ENCODE data around the gene PAPPA2.

PAPPA2 gene

GRCh38 chr1:176847052-176847451 lies 384.1 kb downstream of the PAPPA2 start:
- DNase-seq (ENCODE audit: extremely low read depth, low read depth) = no peak
- no peak for TF ChIP-seq CTCF (IDR thresholded peaks at IDR 0.05; ENCODE audit: low read depth, low read length, missing control alignments)
- H3K4me3 ChIP-seq (replicated peaks; ENCODE audit: low read depth, low read length) = no peak overlapping the region

- no peak for TF ChIP-seq CTCF (IDR thresholded peaks at IDR 0.05; ENCODE audit: low read depth, low read length, missing control alignments)
- no peak for DNase-seq (ENCODE audit: extremely low read depth, low read depth)
- H3K4me3 ChIP-seq (replicated peaks; ENCODE audit: low read depth, low read length) = no peak overlapping the region
These were observed 386.3 kb downstream of the PAPPA2 start for GRCh38 chr1:176849281-176849680.

GRCh38 chr1:176850871-176851270 lies 387.9 kb downstream of the PAPPA2 start:
- H3K4me3 ChIP-seq (replicated peaks; ENCODE audit: low read depth, low read length) = no peak overlapping the region
- DNase-seq (ENCODE audit: extremely low read depth, low read depth) = no peak
- no peak for TF ChIP-seq CTCF (IDR thresholded peaks at IDR 0.05; ENCODE audit: low read depth, low read length, missing control alignments)

DNA sequence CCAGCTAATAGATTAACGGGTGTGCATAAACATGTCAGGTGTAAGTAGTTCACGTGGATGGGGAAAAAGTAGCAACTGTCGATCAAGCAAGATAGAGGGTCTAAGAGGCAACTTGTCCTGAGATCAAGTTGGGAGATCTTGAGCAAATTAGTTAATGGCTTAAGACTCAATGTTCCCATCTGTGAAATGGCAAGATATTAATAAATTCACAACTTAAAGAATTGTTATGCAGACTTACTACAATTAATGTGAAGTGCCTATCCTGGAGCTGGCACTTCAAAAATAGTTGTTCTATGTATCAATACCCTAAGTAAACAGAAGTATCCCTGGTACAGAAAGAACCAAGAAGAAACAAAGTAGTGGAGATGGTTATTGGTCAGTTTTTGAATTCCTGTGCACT lies 389.1 kb downstream of the PAPPA2 start:
- no peak for DNase-seq (ENCODE audit: extremely low read depth, low read depth)
- TF ChIP-seq CTCF (IDR thresholded peaks at IDR 0.05; ENCODE audit: low read depth, low read length, missing control alignments) = no peak
- no peak overlapping the region for H3K4me3 ChIP-seq (replicated peaks; ENCODE audit: low read depth, low read length)

- no peak overlapping the region for H3K4me3 ChIP-seq (replicated peaks; ENCODE audit: low read depth, low read length)
- no peak for DNase-seq (ENCODE audit: extremely low read depth, low read depth)
- TF ChIP-seq CTCF (IDR thresholded peaks at IDR 0.05; ENCODE audit: low read depth, low read length, missing control alignments) = no peak
These were observed 390.5 kb downstream of the PAPPA2 start for GRCh38 chr1:176853503-176853902.

DNA sequence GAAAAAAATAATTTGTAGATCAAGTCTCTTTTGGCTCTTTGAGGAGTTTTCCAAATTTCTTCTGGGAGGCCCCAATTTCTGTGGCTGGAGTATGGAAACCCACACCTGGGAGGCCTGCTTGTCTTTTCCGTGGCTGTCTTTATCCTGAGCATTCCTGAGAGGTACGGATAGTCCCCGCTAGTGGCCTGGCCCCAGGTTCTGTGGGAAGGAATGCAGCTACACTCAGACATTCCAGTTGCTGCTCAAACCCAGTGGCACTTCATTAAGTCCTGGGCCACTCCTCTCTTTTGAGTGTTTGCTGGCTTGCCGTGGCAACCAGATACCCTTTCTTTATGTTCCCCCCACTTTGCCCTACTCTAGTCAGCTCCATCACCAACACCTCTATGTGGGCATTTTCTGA lies 391.1 kb downstream of the PAPPA2 start:
- no peak for TF ChIP-seq CTCF (IDR thresholded peaks at IDR 0.05; ENCODE audit: low read depth, low read length, missing control alignments)
- no peak for DNase-seq (ENCODE audit: extremely low read depth, low read depth)
- H3K4me3 ChIP-seq (replicated peaks; ENCODE audit: low read depth, low read length) = no peak overlapping the region

Data from HFF-Myc (cell line).